Activated CD4-positive, alpha-beta memory T cell treated with anti-CD3 and anti-CD28 coated beads, Interleukin-2, amount 10 ng/mL, durations not matched to agents 7 days and 5 days (primary cell): ENCODE data around the gene CTNNAL1. TPM values are rescaled to one million over a fixed set of nuclear protein-coding genes. Genes with fewer than 3 reads are reported as not detected.
"Not testable (repeated sequence)": the region's sequence is repeated elsewhere in the genome, so short reads cannot be mapped to it uniquely, and the experiment has no call there.

Experiments
- CTCF ChIA-PET: fragments of 350-600 bp; sonication (Branson Sonifier 250); formaldehyde crosslinking; loops from one replicate; lab custom pipeline; 2021; ENCODE audit warnings: antibody characterized with exemption, inconsistent platforms; lab: Charles Lee
- POLR2A ChIA-PET: fragments of 350-600 bp; sonication (Branson Sonifier 250); formaldehyde crosslinking; loops from one replicate; lab custom pipeline; 2021; ENCODE audit warnings: antibody characterized with exemption; lab: Charles Lee
- DNase-seq: peaks from one replicate; pipeline ENCODE4 v3.0.0-alpha.2; 2020
- H3K27ac Mint-ChIP-seq: one replicate; pipeline ENCODE4 v1.8.0; 2021; ENCODE audit warnings: mild to moderate bottlenecking, mixed read lengths
- H3K27me3 Mint-ChIP-seq: one replicate; pipeline ENCODE4 v1.8.0; 2021; ENCODE audit warnings: mixed read lengths
- H3K36me3 Mint-ChIP-seq: one replicate; pipeline ENCODE4 v1.8.0; 2021; ENCODE audit warnings: low read depth, mixed read lengths
- H3K4me1 Mint-ChIP-seq: one replicate; pipeline ENCODE4 v1.8.0; 2021; ENCODE audit warnings: mixed read lengths
- H3K4me3 Mint-ChIP-seq: one replicate; pipeline ENCODE4 v1.8.0; 2021; ENCODE audit warnings: mild to moderate bottlenecking, mixed read lengths
- H3K9me3 Mint-ChIP-seq: one replicate; pipeline ENCODE4 v1.8.0; 2021; ENCODE audit warnings: mixed read lengths
- total RNA-seq, 2 experiments: library from RNA; stranded (reverse); gene quantifications; one replicate each; pipeline ENCODE4 v1.2.3, GENCODE V29; 2021

Gene CTNNAL1
- total RNA-seq, 2 experiments from 2014 or later: 13.2 to 13.3 TPM

GRCh38 chr9:109001275-109001676 lies 12.0 kb downstream of the CTNNAL1 start:
- no peak overlapping the region for H3K4me3 Mint-ChIP-seq

GRCh38 chr9:108997112-108997511 lies 16.2 kb downstream of the CTNNAL1 start:
- Mint-ChIP-seq H3K9me3 (no peaks in the 10 kb centered on the region), H3K4me3 (no peak overlapping the region), H3K27ac (no peak overlapping the region), H3K4me1 (peaks cover 20% of the 10 kb centered on the region), H3K36me3 (peaks cover 3% of the 10 kb centered on the region), H3K27me3 (no peaks in the 10 kb centered on the region)
- no peak for DNase-seq
- POLR2A ChIA-PET: interaction anchor here (3.6 kb wide), 1 partner anchor 15 kb away, joined by 10 read pairs; no protein-coding TSS in a partner anchor
- CTCF ChIA-PET: no interaction called here

More at GRCh38 chr9:109001275-109001676, 12.0 kb downstream of the CTNNAL1 start:
- H3K36me3 Mint-ChIP-seq: peaks cover 13% of the 10 kb centered on the region
- H3K9me3 Mint-ChIP-seq: peaks cover 14% of the 10 kb centered on the region
- POLR2A ChIA-PET: no interaction called here
- DNase-seq: no peak
- H3K4me1 Mint-ChIP-seq: peaks cover 11% of the 10 kb centered on the region
- H3K27ac Mint-ChIP-seq: no peak overlapping the region
- peaks cover 5% of the 10 kb centered on the region for H3K27me3 Mint-ChIP-seq
- CTCF ChIA-PET: no interaction called here

DNA sequence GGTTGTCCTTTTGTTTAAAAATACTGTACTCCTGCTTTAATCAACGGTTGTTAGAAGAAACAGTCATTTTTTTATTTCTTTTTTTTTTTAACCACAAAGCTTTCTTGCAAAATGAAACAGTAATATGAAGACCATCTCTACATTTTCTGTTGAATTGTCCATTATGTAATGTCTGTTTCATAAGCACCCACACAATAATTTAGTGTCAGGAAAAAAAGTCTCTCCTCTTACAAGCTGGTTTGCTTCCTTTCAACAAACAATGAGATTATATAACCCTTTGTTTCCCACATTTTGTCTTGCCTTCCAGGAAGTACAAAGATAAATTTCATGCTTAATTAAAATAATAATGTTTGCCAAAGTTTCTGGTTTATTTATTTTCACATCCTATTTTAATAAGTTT lies 16.7 kb downstream of the CTNNAL1 start:
- CTCF ChIA-PET: no interaction called here
- H3K27ac Mint-ChIP-seq: no peak overlapping the region
- POLR2A ChIA-PET: interaction anchor here (3.6 kb wide), 1 partner anchor 16 kb away, joined by 10 read pairs; no protein-coding TSS in a partner anchor
- peaks cover 3% of the 10 kb centered on the region for H3K36me3 Mint-ChIP-seq
- DNase-seq: no peak
- no peaks in the 10 kb centered on the region for H3K27me3 Mint-ChIP-seq
- no peak overlapping the region for H3K4me3 Mint-ChIP-seq
- H3K9me3 Mint-ChIP-seq: no peaks in the 10 kb centered on the region
- peaks cover 18% of the 10 kb centered on the region for H3K4me1 Mint-ChIP-seq

- Mint-ChIP-seq H3K9me3 (no peaks in the 10 kb centered on the region), H3K27ac (peak overlapping the region; percentile 4), H3K36me3 (peaks cover 10% of the 10 kb centered on the region), H3K4me3 (no peak overlapping the region), H3K27me3 (no peaks in the 10 kb centered on the region), H3K4me1 (peaks cover 9% of the 10 kb centered on the region)
- CTCF ChIA-PET: no interaction called here
- DNase-seq: peak; percentile 24
- POLR2A ChIA-PET: interaction anchor here (3.6 kb wide), 1 partner anchor 18 kb away, joined by 10 read pairs; no protein-coding TSS in a partner anchor
These were observed 18.6 kb downstream of the CTNNAL1 start for GRCh38 chr9:108994695-108995094.

DNA sequence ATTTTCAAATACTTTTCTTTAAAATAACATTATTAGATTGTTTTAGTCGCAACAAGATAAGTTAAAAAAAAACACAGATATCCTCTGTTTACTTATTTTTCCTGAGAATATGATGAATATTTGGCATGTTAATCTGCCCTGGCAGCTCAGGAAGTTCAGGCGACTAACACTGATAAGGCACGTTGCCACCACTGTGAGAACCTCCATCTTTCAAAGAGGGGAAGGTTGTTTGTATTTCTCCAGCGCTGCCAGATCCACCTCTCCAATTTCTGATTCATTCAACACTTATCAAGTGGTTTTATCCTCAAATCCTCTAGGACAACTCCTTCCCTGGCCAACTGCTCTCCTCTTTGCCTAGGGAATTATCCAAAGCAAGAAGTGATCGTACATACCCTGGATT lies 21.8 kb downstream of the CTNNAL1 start:
- Mint-ChIP-seq H3K27ac (no peak overlapping the region), H3K4me3 (no peak overlapping the region), H3K4me1 (peaks cover 9% of the 10 kb centered on the region), H3K27me3 (no peaks in the 10 kb centered on the region), H3K9me3 (peaks cover 3% of the 10 kb centered on the region), H3K36me3 (peaks cover 18% of the 10 kb centered on the region)
- POLR2A ChIA-PET: no interaction called here
- no peak for DNase-seq
- CTCF ChIA-PET: no interaction called here

GRCh38 chr9:108983885-108984284 lies 29.4 kb downstream of the CTNNAL1 start:
- Mint-ChIP-seq H3K4me1 (no peaks in the 10 kb centered on the region), H3K9me3 (peaks cover 3% of the 10 kb centered on the region), H3K4me3 (no peak overlapping the region), H3K27me3 (no peaks in the 10 kb centered on the region), H3K36me3 (peaks cover 9% of the 10 kb centered on the region), H3K27ac (no peak overlapping the region)
- POLR2A ChIA-PET: no interaction called here
- CTCF ChIA-PET: no interaction called here
- DNase-seq: no peak

DNA sequence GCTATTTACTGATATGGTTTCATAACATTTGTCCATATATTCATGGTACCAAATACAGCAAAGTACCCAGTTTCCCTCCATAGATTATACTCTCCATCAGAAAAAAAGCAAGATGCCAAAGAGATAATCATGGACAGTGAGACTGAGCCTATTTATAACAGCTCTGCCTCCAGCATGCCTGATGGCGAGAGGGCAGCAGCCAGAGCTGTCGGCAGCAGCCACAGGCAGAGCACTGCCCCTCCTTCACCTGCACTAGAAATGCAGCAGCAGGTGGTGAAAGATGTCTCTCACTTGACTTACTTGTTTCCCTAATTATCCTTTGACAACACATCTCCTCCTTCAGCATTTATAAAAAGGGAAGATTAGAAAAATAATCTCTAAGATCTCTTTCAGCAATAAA lies 32.4 kb downstream of the CTNNAL1 start:
- POLR2A ChIA-PET: no interaction called here
- peaks cover 4% of the 10 kb centered on the region for H3K36me3 Mint-ChIP-seq

DNA sequence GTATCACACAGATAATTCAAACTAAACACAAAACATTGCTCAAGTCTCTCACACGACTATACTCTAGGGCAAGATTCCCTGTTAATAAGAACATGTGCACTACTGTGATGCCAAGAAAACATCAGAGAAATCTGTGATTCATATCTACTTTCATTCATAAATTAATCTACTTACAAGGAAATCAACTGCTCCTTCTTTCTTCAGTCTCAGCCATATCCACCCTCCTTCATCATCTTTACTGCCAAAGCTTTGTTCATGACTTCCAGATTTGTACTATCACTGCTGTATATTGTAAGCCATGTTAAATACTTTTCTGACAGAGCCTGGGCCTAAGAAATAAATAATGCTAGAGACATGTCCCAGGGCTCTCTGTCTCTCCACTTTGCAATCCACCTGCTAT lies 35.1 kb downstream of the CTNNAL1 start:
- H3K36me3 Mint-ChIP-seq: peaks cover 4% of the 10 kb centered on the region
- no peaks in the 10 kb centered on the region for H3K4me1 Mint-ChIP-seq
- ChIA-PET POLR2A (no interaction called here), CTCF (no interaction called here)
- no peak overlapping the region for H3K27ac Mint-ChIP-seq
- no peaks in the 10 kb centered on the region for H3K27me3 Mint-ChIP-seq
- no peaks in the 10 kb centered on the region for H3K9me3 Mint-ChIP-seq
- DNase-seq: no peak
- no peak overlapping the region for H3K4me3 Mint-ChIP-seq

More for the DNA sequence above, 32.4 kb downstream of the CTNNAL1 start:
- Mint-ChIP-seq H3K27ac (no peak overlapping the region), H3K27me3 (no peaks in the 10 kb centered on the region), H3K9me3 (no peaks in the 10 kb centered on the region), H3K4me3 (no peak overlapping the region), H3K4me1 (no peaks in the 10 kb centered on the region)
- DNase-seq: no peak
- CTCF ChIA-PET: no interaction called here

DNA sequence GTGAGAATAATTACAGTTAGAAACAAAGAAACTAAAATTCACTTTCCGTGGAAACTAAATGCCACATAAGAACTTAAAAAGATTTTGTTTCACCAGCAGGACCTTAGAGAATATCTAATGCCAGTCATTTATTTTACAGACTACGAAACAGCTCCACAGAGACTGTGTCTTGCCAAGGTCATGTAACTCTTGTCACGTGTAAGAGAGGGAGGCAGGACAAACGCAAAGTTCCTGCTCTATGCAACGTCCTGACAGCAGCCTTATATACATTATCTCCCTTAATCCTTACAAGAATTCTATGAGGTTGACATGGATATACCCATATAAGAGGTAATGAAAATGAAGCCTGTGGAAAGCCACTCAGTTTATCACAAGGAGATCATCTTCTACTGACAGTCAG lies 39.4 kb downstream of the CTNNAL1 start:
- Mint-ChIP-seq H3K36me3 (peaks cover 13% of the 10 kb centered on the region), H3K4me3 (no peak overlapping the region), H3K4me1 (no peaks in the 10 kb centered on the region), H3K27ac (no peak overlapping the region), H3K9me3 (no peaks in the 10 kb centered on the region), H3K27me3 (no peaks in the 10 kb centered on the region)
- CTCF ChIA-PET: no interaction called here
- POLR2A ChIA-PET: no interaction called here
- no peak for DNase-seq

DNA sequence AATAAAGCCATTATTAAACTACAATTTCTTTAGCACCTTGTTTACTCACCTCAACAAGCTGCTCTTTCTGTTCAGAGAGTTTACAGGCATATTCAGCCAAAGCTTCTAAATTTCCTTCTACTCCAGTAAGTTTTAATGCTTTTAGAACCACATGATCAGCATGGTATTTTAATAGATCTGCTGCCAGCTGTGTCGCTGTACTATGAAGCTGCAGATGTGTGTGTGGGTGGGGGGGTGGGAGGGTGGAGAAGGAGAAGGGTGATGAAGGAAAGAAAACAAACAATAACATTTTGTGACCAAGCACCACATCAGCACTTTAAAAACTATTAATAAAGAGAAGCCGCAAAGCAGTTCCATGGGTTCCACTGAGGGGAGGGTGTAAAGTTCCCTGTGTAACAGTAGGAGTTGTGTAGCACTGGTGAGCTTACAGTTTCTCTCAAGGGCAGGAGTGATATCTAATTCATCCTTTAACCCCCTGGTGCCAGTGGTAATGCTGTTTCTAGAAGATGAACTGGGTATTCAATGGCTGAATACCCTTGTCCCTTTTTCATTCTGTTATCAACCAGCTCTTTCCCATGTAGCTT lies 40.6 kb downstream of the CTNNAL1 start:
- DNase-seq: no peak
- Mint-ChIP-seq H3K4me3 (no peak overlapping the region), H3K36me3 (peaks cover 13% of the 10 kb centered on the region), H3K27me3 (no peaks in the 10 kb centered on the region), H3K9me3 (no peaks in the 10 kb centered on the region), H3K4me1 (no peaks in the 10 kb centered on the region), H3K27ac (no peak overlapping the region)
- POLR2A ChIA-PET: no interaction called here
- CTCF ChIA-PET: no interaction called here

GRCh38 chr9:108972186-108972585 lies 41.1 kb downstream of the CTNNAL1 start:
- Mint-ChIP-seq H3K4me3 (no peak overlapping the region), H3K27me3 (no peaks in the 10 kb centered on the region), H3K9me3 (no peaks in the 10 kb centered on the region), H3K36me3 (peaks cover 13% of the 10 kb centered on the region), H3K4me1 (no peaks in the 10 kb centered on the region), H3K27ac (no peak overlapping the region)
- CTCF ChIA-PET: no interaction called here
- no peak for DNase-seq
- POLR2A ChIA-PET: no interaction called here

GRCh38 chr9:108971392-108971791 lies 41.9 kb downstream of the CTNNAL1 start:
- H3K36me3 Mint-ChIP-seq: peaks cover 13% of the 10 kb centered on the region
- H3K27ac Mint-ChIP-seq, POLR2A ChIA-PET, H3K9me3 Mint-ChIP-seq, H3K4me1 Mint-ChIP-seq, H3K27me3 Mint-ChIP-seq, H3K4me3 Mint-ChIP-seq, CTCF ChIA-PET, DNase-seq: not testable (repeated sequence)

- ChIA-PET CTCF (interaction anchor here (1.2 kb wide), 1 partner anchor 14 kb away, joined by 3 read pairs; no protein-coding TSS in a partner anchor), POLR2A (no interaction called here)
- Mint-ChIP-seq H3K4me3 (no peak overlapping the region), H3K27me3 (no peaks in the 10 kb centered on the region), H3K27ac (no peak overlapping the region), H3K9me3 (no peaks in the 10 kb centered on the region), H3K4me1 (no peaks in the 10 kb centered on the region), H3K36me3 (peaks cover 13% of the 10 kb centered on the region)
- DNase-seq: no peak
These were observed 45.4 kb downstream of the CTNNAL1 start for GRCh38 chr9:108967916-108968315.
